ENCODE results near the gene LCN9.

LCN9 gene

DNA sequence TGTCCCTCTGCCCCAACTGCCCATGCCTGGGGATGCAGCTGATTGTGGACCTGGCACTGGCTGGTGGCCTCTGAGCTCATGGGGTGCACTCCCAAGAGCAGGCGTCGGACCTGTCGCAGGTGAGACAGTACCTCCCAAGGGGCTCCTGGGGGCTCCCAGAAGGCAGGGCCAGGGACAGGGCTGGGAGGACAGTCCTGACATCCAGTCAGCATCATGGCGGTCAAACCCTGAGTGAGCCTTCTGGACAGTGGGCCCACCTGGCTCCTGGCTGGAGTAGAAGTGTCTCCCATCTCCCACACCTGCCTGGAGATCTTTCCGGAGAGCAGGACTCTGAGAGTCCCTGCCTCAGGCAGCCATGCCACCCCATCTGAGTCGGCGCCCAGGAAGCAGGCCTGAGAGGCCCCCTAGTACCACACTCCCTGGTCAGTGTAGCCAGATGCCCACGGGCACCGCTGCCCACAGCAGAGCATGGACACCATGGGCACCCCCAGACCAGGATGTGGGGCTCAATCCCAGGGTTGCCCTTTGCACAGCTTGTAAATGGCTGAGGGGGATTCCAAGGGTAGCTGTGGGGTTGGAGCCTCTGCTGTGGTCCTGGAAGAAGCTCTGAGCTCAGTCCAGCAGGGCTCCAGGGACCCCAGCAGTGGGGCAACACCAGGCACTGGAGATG lies 6.6 kb downstream of the LCN9 start:
- TF ChIP-seq, protein P1, sequence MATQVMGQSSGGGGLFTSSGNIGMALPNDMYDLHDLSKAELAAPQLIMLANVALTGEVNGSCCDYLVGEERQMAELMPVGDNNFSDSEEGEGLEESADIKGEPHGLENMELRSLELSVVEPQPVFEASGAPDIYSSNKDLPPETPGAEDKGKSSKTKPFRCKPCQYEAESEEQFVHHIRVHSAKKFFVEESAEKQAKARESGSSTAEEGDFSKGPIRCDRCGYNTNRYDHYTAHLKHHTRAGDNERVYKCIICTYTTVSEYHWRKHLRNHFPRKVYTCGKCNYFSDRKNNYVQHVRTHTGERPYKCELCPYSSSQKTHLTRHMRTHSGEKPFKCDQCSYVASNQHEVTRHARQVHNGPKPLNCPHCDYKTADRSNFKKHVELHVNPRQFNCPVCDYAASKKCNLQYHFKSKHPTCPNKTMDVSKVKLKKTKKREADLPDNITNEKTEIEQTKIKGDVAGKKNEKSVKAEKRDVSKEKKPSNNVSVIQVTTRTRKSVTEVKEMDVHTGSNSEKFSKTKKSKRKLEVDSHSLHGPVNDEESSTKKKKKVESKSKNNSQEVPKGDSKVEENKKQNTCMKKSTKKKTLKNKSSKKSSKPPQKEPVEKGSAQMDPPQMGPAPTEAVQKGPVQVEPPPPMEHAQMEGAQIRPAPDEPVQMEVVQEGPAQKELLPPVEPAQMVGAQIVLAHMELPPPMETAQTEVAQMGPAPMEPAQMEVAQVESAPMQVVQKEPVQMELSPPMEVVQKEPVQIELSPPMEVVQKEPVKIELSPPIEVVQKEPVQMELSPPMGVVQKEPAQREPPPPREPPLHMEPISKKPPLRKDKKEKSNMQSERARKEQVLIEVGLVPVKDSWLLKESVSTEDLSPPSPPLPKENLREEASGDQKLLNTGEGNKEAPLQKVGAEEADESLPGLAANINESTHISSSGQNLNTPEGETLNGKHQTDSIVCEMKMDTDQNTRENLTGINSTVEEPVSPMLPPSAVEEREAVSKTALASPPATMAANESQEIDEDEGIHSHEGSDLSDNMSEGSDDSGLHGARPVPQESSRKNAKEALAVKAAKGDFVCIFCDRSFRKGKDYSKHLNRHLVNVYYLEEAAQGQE (IDR thresholded peaks at IDR 0.05; ENCODE audit: insufficient read depth in 1 of 2, low read depth in 2 of 2, low read length in 2 of 2) = no peak
- TF ChIP-seq TAF1 (IDR thresholded peaks at IDR 0.05; ENCODE audit: borderline replicate concordance, insufficient read depth, low read length) = no peak
- TF ChIP-seq POLR2AphosphoS5 (IDR thresholded peaks at IDR 0.05; ENCODE audit: low read depth, low read length) = no peak
- no peak for TF ChIP-seq SIN3A (IDR thresholded peaks at IDR 0.05; ENCODE audit: borderline replicate concordance, insufficient read depth, low read length)
- no peak for TF ChIP-seq FOXP2 (optimal IDR thresholded peaks at IDR 0.05; ENCODE audit: borderline replicate concordance, extremely low read depth, extremely low read length, insufficient read depth)

DNA sequence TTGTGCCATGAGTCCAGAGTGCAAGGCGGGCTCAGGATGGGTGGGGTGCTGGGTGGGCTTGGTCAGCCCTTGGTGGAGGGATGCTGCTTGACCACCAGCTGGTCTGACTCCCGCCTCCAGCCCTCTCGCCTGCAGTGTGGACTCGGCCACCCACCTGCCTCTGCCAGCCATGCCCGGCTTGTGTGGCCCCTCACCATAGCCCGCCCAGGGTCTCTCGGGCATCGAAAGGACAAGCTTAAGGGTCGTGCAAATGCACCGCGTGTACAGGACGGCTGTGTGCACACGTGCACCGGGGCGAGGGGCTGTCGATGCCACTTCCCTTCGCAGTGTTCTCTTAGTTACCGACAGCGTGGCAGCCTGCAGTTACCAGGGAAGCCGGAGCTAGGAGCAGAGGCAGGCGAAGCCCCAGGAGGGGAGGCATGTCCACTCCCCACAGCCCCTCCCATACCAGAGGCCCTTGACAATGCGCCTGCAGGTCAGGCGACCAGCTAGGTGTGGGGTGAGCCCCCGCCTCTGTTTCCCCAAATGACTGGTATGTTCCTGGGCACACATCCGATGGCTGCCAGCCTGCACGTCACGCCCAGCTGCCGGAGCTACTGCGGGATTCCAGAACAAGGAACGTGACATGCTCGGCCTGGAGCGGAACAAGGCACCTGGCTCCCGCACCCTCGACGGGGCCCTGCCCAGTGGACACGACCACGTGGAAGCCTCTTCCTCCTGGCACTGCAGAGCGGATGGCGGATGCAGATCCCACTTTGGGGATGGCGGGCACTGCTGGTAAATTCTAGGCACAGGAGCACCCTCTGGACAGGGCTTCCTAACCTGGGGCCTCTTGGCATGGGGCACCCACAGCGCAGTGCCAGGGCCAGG lies 7.8 kb downstream of the LCN9 start:
- no peak for TF ChIP-seq FOXP2 (optimal IDR thresholded peaks at IDR 0.05; ENCODE audit: borderline replicate concordance, extremely low read depth, extremely low read length, insufficient read depth)

DNA sequence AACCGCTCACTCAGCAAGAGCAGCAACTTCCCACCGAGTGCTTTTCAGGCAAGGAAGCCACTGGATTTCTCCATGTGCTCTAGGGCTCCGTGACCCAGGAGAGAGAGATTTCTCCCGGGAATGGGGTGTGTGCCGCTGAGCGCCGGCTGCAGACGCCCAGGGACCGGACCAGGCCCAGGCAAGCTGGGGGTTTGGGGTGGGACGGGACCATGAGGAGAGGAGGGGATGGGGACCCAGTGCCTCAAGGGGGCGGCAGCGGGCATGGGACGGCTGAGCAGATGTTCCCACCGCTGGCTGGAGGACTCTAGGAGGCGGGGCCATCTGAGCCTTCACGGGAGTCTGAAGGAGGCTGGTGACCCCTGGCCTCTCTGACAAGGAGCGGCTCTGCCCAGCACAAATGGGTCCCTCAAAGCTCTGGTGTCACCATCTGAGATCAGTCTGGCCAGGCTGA lies 8.5 kb downstream of the LCN9 start:
- TF ChIP-seq, protein P1 (IDR thresholded peaks at IDR 0.05; ENCODE audit: insufficient read depth in 1 of 2, low read depth in 2 of 2, low read length in 2 of 2) = no peak
- TF ChIP-seq SIN3A (IDR thresholded peaks at IDR 0.05; ENCODE audit: borderline replicate concordance, insufficient read depth, low read length) = no peak
- TF ChIP-seq POLR2AphosphoS5 (IDR thresholded peaks at IDR 0.05; ENCODE audit: low read depth, low read length) = no peak
- TF ChIP-seq TAF1 (IDR thresholded peaks at IDR 0.05; ENCODE audit: borderline replicate concordance, insufficient read depth, low read length) = no peak
- TF ChIP-seq FOXP2 (optimal IDR thresholded peaks at IDR 0.05; ENCODE audit: borderline replicate concordance, extremely low read depth, extremely low read length, insufficient read depth) = no peak

DNA sequence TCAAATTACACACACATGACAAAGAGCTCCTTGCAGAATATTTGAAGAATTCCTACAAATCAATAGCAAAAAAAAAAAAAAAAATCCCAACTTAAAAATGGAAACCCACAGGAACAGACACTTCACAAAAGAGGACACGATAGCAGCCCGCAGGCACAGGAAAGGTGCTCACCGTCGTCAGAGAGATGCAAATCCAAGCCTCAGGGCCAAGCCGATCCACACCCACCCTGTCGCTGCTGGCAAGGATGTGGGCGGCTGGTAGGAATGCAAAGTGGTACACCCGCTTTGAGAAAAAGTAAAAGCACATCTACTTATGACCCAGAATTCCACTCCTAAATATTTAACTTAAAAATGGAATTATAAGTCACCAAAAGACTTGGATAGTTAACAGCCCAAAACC lies 10.8 kb downstream of the LCN9 start:
- TF ChIP-seq, protein P1 (IDR thresholded peaks at IDR 0.05; ENCODE audit: insufficient read depth in 1 of 2, low read depth in 2 of 2, low read length in 2 of 2) = no peak
- TF ChIP-seq SIN3A (IDR thresholded peaks at IDR 0.05; ENCODE audit: borderline replicate concordance, insufficient read depth, low read length) = no peak
- no peak for TF ChIP-seq FOXP2 (optimal IDR thresholded peaks at IDR 0.05; ENCODE audit: borderline replicate concordance, extremely low read depth, extremely low read length, insufficient read depth)
- no peak for TF ChIP-seq TAF1 (IDR thresholded peaks at IDR 0.05; ENCODE audit: borderline replicate concordance, insufficient read depth, low read length)
- TF ChIP-seq POLR2AphosphoS5 (IDR thresholded peaks at IDR 0.05; ENCODE audit: low read depth, low read length) = no peak

DNA sequence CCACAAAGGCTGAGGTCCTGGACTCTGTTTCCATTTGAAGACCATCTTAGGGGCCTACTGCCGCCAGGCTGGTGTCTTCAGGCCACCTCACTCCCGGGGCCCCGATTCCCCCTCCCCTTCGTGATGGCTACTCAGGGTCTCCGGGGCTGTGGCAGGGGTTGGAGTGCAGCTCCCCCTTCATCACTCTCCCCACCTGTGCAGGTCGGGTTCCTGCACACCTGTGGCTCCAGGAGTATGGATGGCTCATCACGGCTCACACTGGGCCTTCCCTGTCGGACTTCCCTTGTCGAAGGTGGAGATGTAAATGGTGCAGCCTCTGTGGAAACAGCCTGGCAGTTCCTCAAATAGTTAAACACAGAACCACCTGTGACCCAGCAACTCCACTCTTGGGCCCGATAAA lies 11.9 kb downstream of the LCN9 start:
- TF ChIP-seq, protein P1 (IDR thresholded peaks at IDR 0.05; ENCODE audit: insufficient read depth in 1 of 2, low read depth in 2 of 2, low read length in 2 of 2) = no peak
- TF ChIP-seq TAF1 (IDR thresholded peaks at IDR 0.05; ENCODE audit: borderline replicate concordance, insufficient read depth, low read length) = no peak
- no peak for TF ChIP-seq SIN3A (IDR thresholded peaks at IDR 0.05; ENCODE audit: borderline replicate concordance, insufficient read depth, low read length)
- no peak for TF ChIP-seq FOXP2 (optimal IDR thresholded peaks at IDR 0.05; ENCODE audit: borderline replicate concordance, extremely low read depth, extremely low read length, insufficient read depth)
- TF ChIP-seq POLR2AphosphoS5 (IDR thresholded peaks at IDR 0.05; ENCODE audit: low read depth, low read length) = no peak
